ENCODE results near the gene NOX4.

- no peak for TF ChIP-seq ZNF274 (IDR thresholded peaks at IDR 0.05; ENCODE audit: low read depth, low read length)
- no peak for TF ChIP-seq SUZ12 (IDR thresholded peaks at IDR 0.05; ENCODE audit: extremely low read depth, insufficient read depth, insufficient read length)
- TF ChIP-seq YY1 (IDR thresholded peaks at IDR 0.05; ENCODE audit: insufficient read depth, insufficient read length): no peak
These were observed 4.8 kb upstream of the NOX4 start for GRCh38 chr11:89495951-89496350.

Data from NT2/D1 (cell line).